OCI-LY1 (cell line): ENCODE results near the gene HDGFL3.

Experiments
- H2AFZ ChIP-seq: fragments of 200-600 bp; sonication (generic), shearing (Covaris generic); 2 replicates; pipeline ENCODE4 v1.6.0; 2014; ENCODE audit warnings: antibody characterized with exemption, mild to moderate bottlenecking, low read length
- H3F3A ChIP-seq: fragments of 200-600 bp; sonication (generic), shearing (Covaris generic); 2 replicates; pipeline ENCODE4 v1.6.0; 2014; ENCODE audit warnings: mild to moderate bottlenecking, antibody characterized with exemption, low read length, moderate library complexity; ENCODE audit not compliant: insufficient read depth
- H3K27ac ChIP-seq: fragments of 200-600 bp; sonication (generic); 2 replicates; pipeline ENCODE4 v1.5.1; 2014; ENCODE audit warnings: low read length, mixed run types, mild to moderate bottlenecking, low read depth; ENCODE audit not compliant: poor library complexity, severe bottlenecking
- H3K27me3 ChIP-seq: fragments of 200-600 bp; sonication (generic); 2 replicates; pipeline ENCODE4 v1.6.0; 2014; ENCODE audit warnings: antibody characterized with exemption, mild to moderate bottlenecking, low read length, moderate library complexity; ENCODE audit not compliant: insufficient read depth
- H3K36me3 ChIP-seq: fragments of 200-600 bp; sonication (generic); 2 replicates; pipeline ENCODE4 v1.6.1; 2014; ENCODE audit warnings: mild to moderate bottlenecking, antibody characterized with exemption, low read length, moderate library complexity, mixed read lengths; ENCODE audit not compliant: insufficient read depth
- H3K4me1 ChIP-seq: fragments of 200-600 bp; sonication (generic); 2 replicates; pipeline ENCODE4 v1.5.1; 2014; ENCODE audit warnings: mild to moderate bottlenecking, low read length, moderate library complexity; ENCODE audit not compliant: insufficient read depth, severe bottlenecking
- H3K4me2 ChIP-seq: fragments of 200-600 bp; sonication (generic), shearing (Covaris generic); 2 replicates; pipeline ENCODE4 v1.6.1; 2014; ENCODE audit warnings: low read length
- H3K4me3 ChIP-seq: fragments of 200-600 bp; sonication (generic); 2 replicates; pipeline ENCODE4 v1.5.1; 2014; ENCODE audit warnings: low read length, low read depth, mild to moderate bottlenecking, mixed read lengths; ENCODE audit not compliant: poor library complexity, severe bottlenecking
- H3K79me2 ChIP-seq: fragments of 200-600 bp; shearing (Covaris generic); 2 replicates; pipeline ENCODE4 v1.6.1; 2016; ENCODE audit warnings: mixed run types, low read length, mixed read lengths; ENCODE audit not compliant: insufficient read depth
- H3K9ac ChIP-seq: fragments of 200-600 bp; sonication (generic), shearing (Covaris generic); 2 replicates; pipeline ENCODE4 v1.6.1; 2014; ENCODE audit warnings: mild to moderate bottlenecking, low read length, mixed read lengths
- H3K9me2 ChIP-seq: fragments of 200-600 bp; sonication (generic), shearing (Covaris generic); 2 replicates; pipeline ENCODE4 v1.6.1; 2014; ENCODE audit warnings: low read depth, mild to moderate bottlenecking, low read length, mixed read lengths
- H3K9me3 ChIP-seq: fragments of 200-600 bp; shearing (Covaris generic); 2 replicates; pipeline ENCODE4 v1.6.1; 2014; ENCODE audit warnings: low read length, mixed read lengths
- H4K20me1 ChIP-seq: fragments of 200-600 bp; sonication (generic), shearing (Covaris generic); 2 replicates; pipeline ENCODE4 v1.6.0; 2016; ENCODE audit warnings: mild to moderate bottlenecking, low read length; ENCODE audit not compliant: insufficient read depth
- CTCF ChIP-seq: fragments of 200-600 bp; sonication (generic), shearing (Covaris generic); IDR thresholded peaks from 2 replicates; pipeline ENCODE4 v1.5.1; 2017; ENCODE audit warnings: mild to moderate bottlenecking, antibody characterized with exemption, low read length, moderate library complexity, mixed read lengths
- EZH2 ChIP-seq: fragments of 200-600 bp; sonication (generic), shearing (Covaris generic); IDR thresholded peaks from 2 replicates; pipeline ENCODE4 v1.8.0; 2017; ENCODE audit warnings: borderline replicate concordance, mixed run types, mild to moderate bottlenecking, antibody characterized with exemption, low read length, moderate library complexity, mixed read lengths

Gene HDGFL3

GRCh38 chr15:83193721-83194120 lies 13.9 kb downstream of the HDGFL3 start:
- H3K36me3 ChIP-seq = no peaks in the 10 kb centered on the region
- no peaks in the 10 kb centered on the region for H4K20me1 ChIP-seq
- no peaks in the 10 kb centered on the region for H3F3A ChIP-seq
- H2AFZ ChIP-seq = no peak overlapping the region
- H3K4me3 ChIP-seq = no peak overlapping the region
- no peak overlapping the region for H3K9ac ChIP-seq
- H3K4me2 ChIP-seq = no peak overlapping the region
- H3K27ac ChIP-seq = no peak overlapping the region
- no peaks in the 10 kb centered on the region for H3K27me3 ChIP-seq
- H3K9me3 ChIP-seq = no peaks in the 10 kb centered on the region
- no peaks in the 10 kb centered on the region for H3K79me2 ChIP-seq
- no peaks in the 10 kb centered on the region for H3K4me1 ChIP-seq
- no peaks in the 10 kb centered on the region for H3K9me2 ChIP-seq
- TF ChIP-seq CTCF (no peak), EZH2 (no peak)

- Histone ChIP-seq H3K36me3 (no peaks in the 10 kb centered on the region), H3K9ac (no peak overlapping the region), H3K79me2 (no peaks in the 10 kb centered on the region), H3F3A (no peaks in the 10 kb centered on the region), H2AFZ (no peak overlapping the region), H3K4me3 (no peak overlapping the region), H4K20me1 (no peaks in the 10 kb centered on the region), H3K27me3 (no peaks in the 10 kb centered on the region), H3K9me3 (no peaks in the 10 kb centered on the region), H3K9me2 (no peaks in the 10 kb centered on the region), H3K4me1 (no peaks in the 10 kb centered on the region), H3K4me2 (no peak overlapping the region), H3K27ac (no peak overlapping the region)
- TF ChIP-seq CTCF (no peak), EZH2 (no peak)
Observed at GRCh38 chr15:83192742-83193141, 14.9 kb downstream of the HDGFL3 start.

- Histone ChIP-seq H3K27ac (no peak overlapping the region), H3K36me3 (no peaks in the 10 kb centered on the region), H3K27me3 (no peaks in the 10 kb centered on the region), H3K4me3 (no peak overlapping the region), H3F3A (no peaks in the 10 kb centered on the region), H3K9ac (no peak overlapping the region), H3K9me2 (no peaks in the 10 kb centered on the region), H4K20me1 (no peaks in the 10 kb centered on the region), H3K79me2 (no peaks in the 10 kb centered on the region), H3K4me2 (no peak overlapping the region), H3K4me1 (no peaks in the 10 kb centered on the region), H2AFZ (no peak overlapping the region), H3K9me3 (no peaks in the 10 kb centered on the region)
- TF ChIP-seq EZH2 (no peak), CTCF (no peak)
Observed at GRCh38 chr15:83190450-83190849, 17.2 kb downstream of the HDGFL3 start.
